Measurements from ENCODE around the gene IRX2. TPM values are rescaled to one million over a fixed set of nuclear protein-coding genes. Genes with fewer than 3 reads are reported as not detected.

The IRX2 gene
- total RNA-seq, 4 donors from 2014 or later: 2.4 TPM; not detected in 3

- ATAC-seq: no peak
- H3K27ac ChIP-seq: no peak overlapping the region
- no peaks in the 10 kb centered on the region for H3K9me3 ChIP-seq
- in situ Hi-C loops (cut with MboI; ENCODE audit: low sequenced_read_pairs in 4 of 4): no loop called here
- H3K4me1 ChIP-seq: no peaks in the 10 kb centered on the region
- no peak overlapping the region for H3K4me3 ChIP-seq
- no peak for TF ChIP-seq POLR2A (IDR thresholded peaks at IDR 0.05)
- TF ChIP-seq, protein P1, sequence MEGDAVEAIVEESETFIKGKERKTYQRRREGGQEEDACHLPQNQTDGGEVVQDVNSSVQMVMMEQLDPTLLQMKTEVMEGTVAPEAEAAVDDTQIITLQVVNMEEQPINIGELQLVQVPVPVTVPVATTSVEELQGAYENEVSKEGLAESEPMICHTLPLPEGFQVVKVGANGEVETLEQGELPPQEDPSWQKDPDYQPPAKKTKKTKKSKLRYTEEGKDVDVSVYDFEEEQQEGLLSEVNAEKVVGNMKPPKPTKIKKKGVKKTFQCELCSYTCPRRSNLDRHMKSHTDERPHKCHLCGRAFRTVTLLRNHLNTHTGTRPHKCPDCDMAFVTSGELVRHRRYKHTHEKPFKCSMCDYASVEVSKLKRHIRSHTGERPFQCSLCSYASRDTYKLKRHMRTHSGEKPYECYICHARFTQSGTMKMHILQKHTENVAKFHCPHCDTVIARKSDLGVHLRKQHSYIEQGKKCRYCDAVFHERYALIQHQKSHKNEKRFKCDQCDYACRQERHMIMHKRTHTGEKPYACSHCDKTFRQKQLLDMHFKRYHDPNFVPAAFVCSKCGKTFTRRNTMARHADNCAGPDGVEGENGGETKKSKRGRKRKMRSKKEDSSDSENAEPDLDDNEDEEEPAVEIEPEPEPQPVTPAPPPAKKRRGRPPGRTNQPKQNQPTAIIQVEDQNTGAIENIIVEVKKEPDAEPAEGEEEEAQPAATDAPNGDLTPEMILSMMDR (IDR thresholded peaks at IDR 0.05 in 4 of 5, conservative IDR thresholded peaks at IDR 0.05 in 1 of 5): no peak
- no peaks in the 10 kb centered on the region for H3K36me3 ChIP-seq
- H3K27me3 ChIP-seq: peaks cover 66 to 78% (median 70%) of the 10 kb centered on the region in 3 donors
- intact Hi-C loops (cut with DNase I; ENCODE audit: low total_unique reads): no loop called here
- no peak for DNase-seq
These were observed 3.2 kb downstream of the IRX2 start for GRCh38 chr5:2748179-2748860.

DNA sequence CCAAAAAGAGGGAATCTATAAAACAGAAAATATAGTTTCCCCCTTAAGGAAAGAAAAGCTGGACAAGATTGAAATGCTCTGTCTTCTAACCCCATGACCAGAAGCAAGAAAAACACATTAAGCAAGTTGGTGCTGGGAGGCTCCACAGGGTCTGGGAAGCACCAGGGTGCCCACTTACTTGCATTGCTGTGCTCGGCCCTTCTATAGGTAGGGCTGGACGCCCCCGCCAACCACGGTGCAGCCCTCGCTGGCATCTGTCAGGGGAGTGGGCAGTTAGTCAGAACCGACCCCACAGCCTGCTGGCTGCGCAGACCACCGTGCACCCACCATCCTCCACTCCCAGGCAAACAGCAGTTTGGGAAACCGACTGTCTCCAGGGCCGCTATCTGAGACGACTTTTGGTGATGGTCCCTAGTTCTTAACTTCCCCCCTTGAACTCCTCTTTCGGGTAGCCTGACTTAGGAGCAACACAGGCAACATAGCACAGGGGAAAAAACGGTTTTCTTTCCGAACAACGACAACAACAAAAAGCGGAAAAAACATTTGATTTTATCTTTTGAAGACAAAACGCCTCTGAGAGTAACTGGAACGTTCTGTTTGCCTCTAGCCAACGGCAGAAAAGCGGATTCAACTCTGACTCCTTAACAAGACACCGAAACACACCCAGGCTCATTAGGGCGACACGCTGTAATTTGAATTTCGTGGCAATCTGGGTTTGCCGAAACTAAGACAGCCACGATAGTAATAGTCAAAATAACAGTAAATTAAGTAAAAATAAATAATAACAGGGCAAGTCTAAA lies 3.9 kb downstream of the IRX2 start:
- in situ Hi-C loops (cut with MboI; ENCODE audit: low sequenced_read_pairs in 4 of 4): no loop called here
- H3K9me3 ChIP-seq: no peaks in the 10 kb centered on the region
- H3K27ac ChIP-seq: no peak overlapping the region
- intact Hi-C loops (cut with DNase I; ENCODE audit: low total_unique reads): no loop called here
- DNase-seq: no peak
- ATAC-seq: no peak
- no peaks in the 10 kb centered on the region for H3K4me1 ChIP-seq
- no peaks in the 10 kb centered on the region for H3K36me3 ChIP-seq
- H3K4me3 ChIP-seq: no peak overlapping the region
- no peak for TF ChIP-seq POLR2A (IDR thresholded peaks at IDR 0.05)
- TF ChIP-seq, protein P1 (IDR thresholded peaks at IDR 0.05 in 4 of 5, conservative IDR thresholded peaks at IDR 0.05 in 1 of 5): no peak
- H3K27me3 ChIP-seq: peaks cover 64 to 76% (median 71%) of the 10 kb centered on the region in 3 donors

- ATAC-seq: no peak
- H3K27me3 ChIP-seq: peaks cover 66 to 77% (median 75%) of the 10 kb centered on the region in 3 donors
- intact Hi-C loops (cut with DNase I; ENCODE audit: low total_unique reads) (no loop called here), in situ Hi-C loops (cut with MboI; ENCODE audit: low sequenced_read_pairs in 4 of 4) (no loop called here)
- DNase-seq: no peak
- H3K4me1 ChIP-seq: no peaks in the 10 kb centered on the region
- H3K27ac ChIP-seq: no peak overlapping the region
- H3K9me3 ChIP-seq: no peaks in the 10 kb centered on the region
- no peak overlapping the region for H3K4me3 ChIP-seq
- TF ChIP-seq, protein P1 (IDR thresholded peaks at IDR 0.05 in 4 of 5, conservative IDR thresholded peaks at IDR 0.05 in 1 of 5): no peak
- no peak for TF ChIP-seq POLR2A (IDR thresholded peaks at IDR 0.05)
- H3K36me3 ChIP-seq: no peaks in the 10 kb centered on the region
These were observed 4.9 kb downstream of the IRX2 start for GRCh38 chr5:2746561-2747032.

DNA sequence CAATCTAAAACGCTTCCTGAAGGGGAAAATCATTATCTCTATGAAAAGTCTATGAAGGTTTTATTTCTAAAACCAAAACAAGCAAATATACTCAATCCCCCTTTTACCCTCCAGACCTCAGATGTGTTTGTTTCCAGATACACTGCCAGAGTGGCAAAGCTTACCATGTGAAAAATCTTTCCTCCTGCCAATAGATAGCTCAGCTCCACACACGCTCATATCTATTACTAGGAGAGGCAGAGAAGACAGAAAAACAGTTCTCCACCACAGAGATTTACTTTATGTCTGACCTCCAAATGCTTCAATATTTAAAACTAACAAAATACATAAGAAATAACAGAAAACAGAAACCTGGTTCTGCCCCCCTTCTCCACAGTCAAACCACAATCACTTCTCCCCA lies 7.0 kb downstream of the IRX2 start:
- Histone ChIP-seq H3K4me1 (no peaks in the 10 kb centered on the region), H3K4me3 (no peak overlapping the region), H3K9me3 (no peaks in the 10 kb centered on the region), H3K27ac (no peak overlapping the region), H3K36me3 (no peaks in the 10 kb centered on the region), H3K27me3 (peaks cover 73 to 86% (median 84%) of the 10 kb centered on the region in 3 donors)
- DNase-seq: no peak
- intact Hi-C loops (cut with DNase I; ENCODE audit: low total_unique reads) (no loop called here), in situ Hi-C loops (cut with MboI; ENCODE audit: low sequenced_read_pairs in 4 of 4) (no loop called here)
- no peak for ATAC-seq
- TF ChIP-seq, protein P1 (IDR thresholded peaks at IDR 0.05 in 4 of 5, conservative IDR thresholded peaks at IDR 0.05 in 1 of 5): no peak
- no peak for TF ChIP-seq POLR2A (IDR thresholded peaks at IDR 0.05)
